ENCODE results near the gene TAPBPL. TPM values are rescaled to one million over a fixed set of nuclear protein-coding genes. Genes with fewer than 3 reads are reported as not detected.
A peak's percentile ranks its signal among the peaks of the same experiment; 100 is the strongest.

TAPBPL gene
- total and polyA plus RNA-seq, 2 of the 13 experiments (the other 11 are each of a cell fraction or from before 2014, with no cell fraction given) = 10.0 to 14.5 TPM

- TF ChIP-seq ATF7-NPFF (CRISPR knock-in tag; IDR thresholded peaks at IDR 0.05; ENCODE audit: low read depth) (peak; percentile 79), AGO2 (optimal IDR thresholded peaks at IDR 0.05; ENCODE audit: low read depth, low read length) (peak; percentile 78), ZNF24 (IDR thresholded peaks at IDR 0.05) (no peak), MTA3 (CRISPR knock-in tag; IDR thresholded peaks at IDR 0.05) (no peak), TMF1 (CRISPR knock-in tag; IDR thresholded peaks at IDR 0.05; ENCODE audit: low read depth) (peak; percentile 81; the same call in 1 of the 2 replicates), PHB2 (IDR thresholded peaks at IDR 0.05; ENCODE audit: partially characterized antibody) (no peak), ZBTB49 (CRISPR knock-in tag; IDR thresholded peaks at IDR 0.05; ENCODE audit: borderline replicate concordance) (no peak), ZNF44 (CRISPR knock-in tag; IDR thresholded peaks at IDR 0.05) (no peak), ZFP90 (CRISPR knock-in tag; IDR thresholded peaks at IDR 0.05; ENCODE audit: borderline replicate concordance) (no peak), RNF2 (conservative IDR thresholded peaks at IDR 0.05; ENCODE audit: low read depth) (no peak; the same call in 1 of the 2 replicates), SOX6 (IDR thresholded peaks at IDR 0.05) (no peak), SOX6 (CRISPR knock-in tag; IDR thresholded peaks at IDR 0.05) (peak; percentile 73; the same call in 1 of the 2 replicates), SIN3A (IDR thresholded peaks at IDR 0.05; ENCODE audit: borderline replicate concordance, low read depth, low read length) (peak; percentile 32; the same call in 1 of the 2 replicates), KMT2B (CRISPR knock-in tag; IDR thresholded peaks at IDR 0.05) (peak; percentile 76), BCL3 (CRISPR knock-in tag; IDR thresholded peaks at IDR 0.05) (no peak)
- TF ChIP-seq, protein P1, sequence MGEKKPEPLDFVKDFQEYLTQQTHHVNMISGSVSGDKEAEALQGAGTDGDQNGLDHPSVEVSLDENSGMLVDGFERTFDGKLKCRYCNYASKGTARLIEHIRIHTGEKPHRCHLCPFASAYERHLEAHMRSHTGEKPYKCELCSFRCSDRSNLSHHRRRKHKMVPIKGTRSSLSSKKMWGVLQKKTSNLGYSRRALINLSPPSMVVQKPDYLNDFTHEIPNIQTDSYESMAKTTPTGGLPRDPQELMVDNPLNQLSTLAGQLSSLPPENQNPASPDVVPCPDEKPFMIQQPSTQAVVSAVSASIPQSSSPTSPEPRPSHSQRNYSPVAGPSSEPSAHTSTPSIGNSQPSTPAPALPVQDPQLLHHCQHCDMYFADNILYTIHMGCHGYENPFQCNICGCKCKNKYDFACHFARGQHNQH (CRISPR knock-in tag; IDR thresholded peaks at IDR 0.05) = peak; percentile 86
- TF ChIP-seq, protein P2, sequence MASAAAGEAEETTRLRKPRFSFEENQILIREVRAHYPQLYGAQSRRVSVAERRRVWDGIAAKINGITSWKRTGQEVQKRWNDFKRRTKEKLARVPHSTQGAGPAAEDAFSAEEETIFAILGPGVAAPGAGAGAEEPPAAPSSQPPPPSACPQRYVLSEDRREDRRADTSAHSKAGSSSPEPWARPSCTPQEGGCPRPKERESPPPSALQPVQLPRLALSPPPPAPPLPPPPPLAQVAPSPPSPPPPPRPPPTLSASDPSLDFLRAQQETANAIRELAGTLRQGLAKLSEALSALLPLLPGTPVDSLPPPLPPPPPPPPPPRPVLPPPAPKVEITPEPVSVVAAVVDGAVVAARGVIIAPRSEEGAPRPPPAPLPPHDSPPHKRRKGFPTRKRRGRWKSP (CRISPR knock-in tag; IDR thresholded peaks at IDR 0.05) = peak; percentile 97
- TF ChIP-seq, protein P3, sequence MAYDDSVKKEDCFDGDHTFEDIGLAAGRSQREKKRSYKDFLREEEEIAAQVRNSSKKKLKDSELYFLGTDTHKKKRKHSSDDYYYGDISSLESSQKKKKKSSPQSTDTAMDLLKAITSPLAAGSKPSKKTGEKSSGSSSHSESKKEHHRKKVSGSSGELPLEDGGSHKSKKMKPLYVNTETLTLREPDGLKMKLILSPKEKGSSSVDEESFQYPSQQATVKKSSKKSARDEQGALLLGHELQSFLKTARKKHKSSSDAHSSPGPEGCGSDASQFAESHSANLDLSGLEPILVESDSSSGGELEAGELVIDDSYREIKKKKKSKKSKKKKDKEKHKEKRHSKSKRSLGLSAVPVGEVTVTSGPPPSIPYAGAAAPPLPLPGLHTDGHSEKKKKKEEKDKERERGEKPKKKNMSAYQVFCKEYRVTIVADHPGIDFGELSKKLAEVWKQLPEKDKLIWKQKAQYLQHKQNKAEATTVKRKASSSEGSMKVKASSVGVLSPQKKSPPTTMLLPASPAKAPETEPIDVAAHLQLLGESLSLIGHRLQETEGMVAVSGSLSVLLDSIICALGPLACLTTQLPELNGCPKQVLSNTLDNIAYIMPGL (CRISPR knock-in tag; IDR thresholded peaks at IDR 0.05; ENCODE audit: borderline replicate concordance in 1 of 2, low read depth in 1 of 2) = no peak; a peak in 1 of 4 replicates
- TF ChIP-seq, protein P4, sequence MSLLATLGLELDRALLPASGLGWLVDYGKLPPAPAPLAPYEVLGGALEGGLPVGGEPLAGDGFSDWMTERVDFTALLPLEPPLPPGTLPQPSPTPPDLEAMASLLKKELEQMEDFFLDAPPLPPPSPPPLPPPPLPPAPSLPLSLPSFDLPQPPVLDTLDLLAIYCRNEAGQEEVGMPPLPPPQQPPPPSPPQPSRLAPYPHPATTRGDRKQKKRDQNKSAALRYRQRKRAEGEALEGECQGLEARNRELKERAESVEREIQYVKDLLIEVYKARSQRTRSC (CRISPR knock-in tag; IDR thresholded peaks at IDR 0.05; ENCODE audit: low read depth) = no peak
These were observed 18.7 kb downstream of the TAPBPL start, which contains the start of gene VAMP1 (continued) for GRCh38 chr12:6470375-6471163.

Measured in HepG2 (cell line).